Activated T-helper 1 cell treated with anti-CD3 and anti-CD28 coated beads, Interleukin-12 subunit alpha, Interleukin-12 subunit beta, Interleukin-2, Interleukin-4 antibody, amounts not matched to agents 30 ng/mL and 10 ng/mL and 1 ng/mL, durations not matched to agents 14 hours and 24 hours and 36 hours (primary cell): ENCODE measurements around the gene THAP3. TPM values are rescaled to one million over a fixed set of nuclear protein-coding genes. Genes with fewer than 3 reads are reported as not detected.
A peak's percentile ranks its signal among the peaks of the same experiment; 100 is the strongest.

Experiments used
- DNase-seq: peaks from one replicate; pipeline ENCODE4 v3.0.0; 2021; ENCODE audit warnings: low spot score
- H3K27ac Mint-ChIP-seq: one replicate; pipeline ENCODE4 v1.8.0; 2021; ENCODE audit warnings: mild to moderate bottlenecking, mixed read lengths
- H3K27me3 Mint-ChIP-seq: one replicate; pipeline ENCODE4 v1.8.0; 2022; ENCODE audit warnings: mild to moderate bottlenecking, moderate library complexity, mixed read lengths; ENCODE audit not compliant: insufficient read depth
- H3K36me3 Mint-ChIP-seq: one replicate; pipeline ENCODE4 v1.8.0; 2021; ENCODE audit warnings: low read depth, mixed read lengths
- H3K4me1 Mint-ChIP-seq: one replicate; pipeline ENCODE4 v1.8.0; 2021; ENCODE audit warnings: low read depth, mixed read lengths
- H3K4me3 Mint-ChIP-seq: one replicate; pipeline ENCODE4 v1.8.0; 2021; ENCODE audit warnings: mild to moderate bottlenecking, moderate library complexity, mixed read lengths
- H3K9me3 Mint-ChIP-seq: one replicate; pipeline ENCODE4 v1.8.0; 2021; ENCODE audit warnings: mixed read lengths
- intact Hi-C: fragments of 100-400 bp; cut with micrococcal nuclease; formaldehyde crosslinking; loops from one replicate; pipeline ENCODE4 v1.15.1; 2024
- total RNA-seq: library from RNA; stranded (reverse); gene quantifications from 2 replicates; pipeline ENCODE4 v1.2.3, GENCODE V29; 2022

Gene THAP3
- total RNA-seq = 22.2 and 23.5 TPM in 2 replicates

DNA sequence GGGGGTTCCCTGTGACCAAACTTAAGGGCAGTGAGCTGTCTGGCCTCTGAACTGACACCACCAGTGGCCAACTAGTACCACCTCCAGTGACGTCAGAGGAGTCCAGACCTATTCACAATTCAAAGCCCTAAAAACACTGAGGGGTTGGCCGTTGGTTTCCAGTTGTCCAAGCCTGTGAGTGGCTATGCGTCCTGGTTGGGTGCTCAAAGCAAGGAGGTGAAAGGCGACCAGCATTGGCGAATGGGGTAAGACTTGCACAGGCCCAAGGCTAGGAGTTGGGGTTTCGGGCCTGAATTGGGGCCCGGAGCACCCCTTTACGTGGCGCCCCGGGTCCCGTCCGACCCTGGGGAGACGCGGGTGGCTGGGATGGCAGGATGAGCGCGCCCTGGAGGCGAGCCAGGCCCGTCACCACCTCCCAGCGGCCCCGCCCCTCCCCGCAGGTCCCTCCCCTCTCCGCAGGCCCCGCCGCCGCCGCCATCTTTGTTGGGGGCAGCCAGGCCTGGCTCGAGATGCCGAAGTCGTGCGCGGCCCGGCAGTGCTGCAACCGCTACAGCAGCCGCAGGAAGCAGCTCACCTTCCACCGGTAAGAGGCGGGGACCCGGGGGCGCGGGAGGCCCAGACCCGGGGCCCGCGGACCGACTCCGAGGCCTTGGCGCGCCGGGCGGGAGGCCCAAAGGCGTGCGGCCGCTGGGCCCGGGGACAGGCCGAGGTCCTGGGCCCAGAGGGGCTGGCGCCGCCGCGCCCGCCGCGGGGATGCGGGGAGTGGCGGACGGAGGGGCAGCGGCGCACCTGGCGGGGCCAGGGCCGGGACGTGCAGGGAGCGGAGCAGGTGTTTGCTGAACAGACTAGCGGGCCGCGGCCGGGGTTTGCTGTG is at the start of gene THAP3:
TSS of gene THAP3 (plus strand) at position 159 of the 874 bp plus-strand sequence. CDS start at position 510, 351 bp downstream.
- H3K27me3 Mint-ChIP-seq = no peaks in the 10 kb centered on the region
- H3K4me3 Mint-ChIP-seq = peak within 1 kb of the TSS; percentile 96
- H3K27ac Mint-ChIP-seq = peak within 1 kb of the TSS; percentile 86
- DNase-seq = peak; percentile 79
- no peaks in the 10 kb centered on the region for H3K9me3 Mint-ChIP-seq
- peaks cover 32% of the 10 kb centered on the region for H3K36me3 Mint-ChIP-seq
- intact Hi-C loops = loop anchor here (1.0 to 5.0 kb wide), 6 partner anchors 12 to 133 kb away; partner anchors contain the start of genes DNAJC11, NOL9, PHF13 and PLEKHG5
- H3K4me1 Mint-ChIP-seq = peaks cover 24% of the 10 kb centered on the region

DNA sequence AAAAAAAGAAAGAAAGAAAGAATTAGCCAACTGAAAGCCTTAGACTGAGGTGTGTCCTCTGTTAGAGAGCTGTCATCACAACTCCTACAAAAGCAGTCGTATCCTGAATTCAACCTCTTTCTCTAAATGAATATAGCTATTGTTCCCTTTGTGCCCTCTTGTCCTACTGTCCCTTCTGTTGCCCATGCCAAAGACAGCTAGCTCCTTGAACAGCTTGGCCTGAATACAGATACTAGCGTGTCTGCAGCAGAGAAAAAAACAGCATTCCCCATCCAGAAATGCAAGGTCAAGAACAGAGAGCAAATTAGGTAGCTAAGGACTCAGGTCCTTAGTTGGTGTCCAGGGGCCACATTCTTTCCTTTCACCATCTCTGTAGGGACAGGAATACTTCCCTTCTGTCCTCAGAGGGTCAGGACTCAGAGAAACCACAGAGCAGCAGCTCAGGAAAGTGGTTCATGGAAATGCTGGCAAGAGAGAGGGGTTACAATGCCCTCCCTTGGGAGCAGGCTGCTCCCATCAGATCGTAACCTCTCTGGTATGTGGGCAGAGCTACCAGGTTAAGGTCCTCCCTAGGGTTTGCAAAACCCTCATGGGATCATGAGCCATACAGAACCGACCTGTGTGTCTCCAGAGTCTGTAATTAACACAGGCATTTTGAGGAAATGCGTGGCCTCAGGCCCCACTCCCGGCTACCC is 46.7 kb upstream of the THAP3 start:
- no peak for DNase-seq
- Mint-ChIP-seq H3K27me3 (no peaks in the 10 kb centered on the region), H3K4me3 (no peak overlapping the region), H3K9me3 (no peaks in the 10 kb centered on the region), H3K36me3 (peaks cover 8% of the 10 kb centered on the region), H3K4me1 (peaks cover 33% of the 10 kb centered on the region), H3K27ac (peak overlapping the region; percentile 35)
- intact Hi-C loops = no loop called here

- H3K4me3 Mint-ChIP-seq = peak overlapping the region; percentile 95
- intact Hi-C loops = loop anchor here (1.0 kb wide), 4 partner anchors 23 to 47 kb away; partner anchors contain the start of genes NOL9 and PHF13
- peak overlapping the region; percentile 98 for H3K27ac Mint-ChIP-seq
- peaks cover 32% of the 10 kb centered on the region for H3K4me1 Mint-ChIP-seq
- no peaks in the 10 kb centered on the region for H3K9me3 Mint-ChIP-seq
- no peak for DNase-seq
- H3K27me3 Mint-ChIP-seq = no peaks in the 10 kb centered on the region
- H3K36me3 Mint-ChIP-seq = peaks cover 8% of the 10 kb centered on the region
Observed at GRCh38 chr1:6578624-6579373, 45.9 kb upstream of the THAP3 start.

DNA sequence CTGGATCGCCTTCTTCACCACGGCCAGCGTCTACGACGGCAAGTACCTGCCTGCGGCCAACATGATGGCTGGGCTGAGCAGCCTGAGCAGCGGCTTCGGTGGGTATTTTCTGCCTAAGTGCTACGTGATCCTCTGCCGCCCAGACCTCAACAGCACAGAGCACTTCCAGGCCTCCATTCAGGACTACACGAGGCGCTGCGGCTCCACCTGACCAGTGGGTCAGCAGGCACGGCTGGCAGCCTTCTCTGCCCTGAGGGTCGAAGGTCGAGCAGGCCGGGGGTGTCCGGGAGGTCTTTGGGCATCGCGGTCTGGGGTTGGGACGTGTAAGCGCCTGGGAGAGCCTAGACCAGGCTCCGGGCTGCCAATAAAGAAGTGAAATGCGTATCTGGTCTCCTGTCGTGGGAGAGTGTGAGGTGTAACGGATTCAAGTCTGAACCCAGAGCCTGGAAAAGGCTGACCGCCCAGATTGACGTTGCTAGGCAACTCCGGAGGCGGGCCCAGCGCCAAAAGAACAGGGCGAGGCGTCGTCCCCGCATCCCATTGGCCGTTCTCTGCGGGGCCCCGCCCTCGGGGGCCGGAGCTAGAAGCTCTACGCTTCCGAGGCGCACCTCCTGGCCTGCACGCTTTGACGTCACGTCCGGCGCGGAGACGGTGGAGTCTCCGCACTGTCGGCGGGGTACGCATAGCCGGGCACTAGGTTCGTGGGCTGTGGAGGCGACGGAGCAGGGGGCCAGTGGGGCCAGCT is 45.1 kb upstream of the THAP3 start, which contains the start of gene ZBTB48:
TSS of gene ZBTB48 (plus strand) at position 621 of the 745 bp plus-strand sequence. CDS start 616 bp downstream, outside the sequence.
- Mint-ChIP-seq H3K36me3 (peaks cover 8% of the 10 kb centered on the region), H3K27me3 (no peaks in the 10 kb centered on the region), H3K27ac (peak within 1 kb of the TSS; percentile 98), H3K9me3 (no peaks in the 10 kb centered on the region), H3K4me1 (peaks cover 36% of the 10 kb centered on the region), H3K4me3 (peak within 1 kb of the TSS; percentile 95)
- DNase-seq = peak; percentile 97
- intact Hi-C loops = loop anchor here (1.0 kb wide), 4 partner anchors 22 to 46 kb away; partner anchors contain the start of genes NOL9 and PHF13

DNA sequence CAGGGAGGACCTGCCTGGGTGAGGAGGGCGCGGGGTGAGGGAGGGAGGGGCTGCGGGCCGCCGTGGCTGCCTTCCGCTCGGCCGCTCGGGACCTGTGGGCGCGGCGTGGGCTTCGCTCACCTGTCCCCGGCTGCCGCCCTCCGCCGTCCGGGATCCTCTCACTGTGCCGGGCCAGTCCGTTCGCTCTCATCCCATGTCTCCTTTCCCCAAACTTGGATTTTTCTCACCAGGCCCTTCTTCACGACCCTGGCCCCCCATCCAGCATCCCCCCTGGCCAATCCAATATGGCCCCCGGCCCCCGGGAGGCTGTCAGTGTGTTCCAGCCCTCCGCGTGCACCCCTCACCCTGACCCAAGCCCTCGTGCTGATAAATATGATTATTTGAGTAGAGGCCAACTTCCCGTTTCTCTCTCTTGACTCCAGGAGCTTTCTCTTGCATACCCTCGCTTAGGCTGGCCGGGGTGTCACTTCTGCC is 44.5 kb upstream of the THAP3 start:
- Mint-ChIP-seq H3K36me3 (peaks cover 8% of the 10 kb centered on the region), H3K4me3 (peak overlapping the region; percentile 95), H3K27ac (peak overlapping the region; percentile 98), H3K27me3 (no peaks in the 10 kb centered on the region), H3K4me1 (peaks cover 42% of the 10 kb centered on the region), H3K9me3 (no peaks in the 10 kb centered on the region)
- DNase-seq = no peak
- intact Hi-C loops = no loop called here

GRCh38 chr1:6580593-6581409 is 43.9 kb upstream of the THAP3 start:
- peaks cover 8% of the 10 kb centered on the region for H3K36me3 Mint-ChIP-seq

GRCh38 chr1:6581561-6582305 is 42.9 kb upstream of the THAP3 start:
- no peaks in the 10 kb centered on the region for H3K9me3 Mint-ChIP-seq
- no peaks in the 10 kb centered on the region for H3K27me3 Mint-ChIP-seq
- no peak for DNase-seq
- H3K4me1 Mint-ChIP-seq = peaks cover 42% of the 10 kb centered on the region
- H3K4me3 Mint-ChIP-seq = peak overlapping the region; percentile 95
- intact Hi-C loops = no loop called here
- H3K27ac Mint-ChIP-seq = no peak overlapping the region
- peaks cover 8% of the 10 kb centered on the region for H3K36me3 Mint-ChIP-seq

More at GRCh38 chr1:6580593-6581409, 43.9 kb upstream of the THAP3 start:
- DNase-seq = no peak
- peaks cover 42% of the 10 kb centered on the region for H3K4me1 Mint-ChIP-seq
- H3K4me3 Mint-ChIP-seq = peak overlapping the region; percentile 95
- H3K9me3 Mint-ChIP-seq = no peaks in the 10 kb centered on the region
- no peaks in the 10 kb centered on the region for H3K27me3 Mint-ChIP-seq
- intact Hi-C loops = no loop called here
- peak overlapping the region; percentile 91 for H3K27ac Mint-ChIP-seq

DNA sequence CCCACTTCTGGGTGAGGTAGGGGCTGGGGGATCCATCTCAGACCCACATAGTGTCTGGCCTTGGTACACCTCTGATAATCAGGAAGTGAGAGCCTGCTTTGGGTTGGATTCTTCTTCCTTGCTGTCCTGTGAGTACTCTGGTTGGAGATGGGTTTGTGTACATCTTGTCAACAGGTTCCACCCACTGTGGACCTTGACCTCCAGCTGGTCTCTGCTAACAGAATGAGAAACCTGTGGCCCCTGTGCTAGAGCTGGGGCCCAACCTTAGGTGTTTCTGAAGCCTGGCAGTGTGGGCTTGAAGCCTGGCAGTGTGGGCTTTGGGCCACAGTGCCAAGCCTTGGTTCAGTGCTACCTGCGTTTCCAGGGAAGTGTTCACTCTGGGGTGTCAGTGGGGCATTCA is 42.3 kb upstream of the THAP3 start:
- H3K4me3 Mint-ChIP-seq = peak overlapping the region; percentile 95

DNA sequence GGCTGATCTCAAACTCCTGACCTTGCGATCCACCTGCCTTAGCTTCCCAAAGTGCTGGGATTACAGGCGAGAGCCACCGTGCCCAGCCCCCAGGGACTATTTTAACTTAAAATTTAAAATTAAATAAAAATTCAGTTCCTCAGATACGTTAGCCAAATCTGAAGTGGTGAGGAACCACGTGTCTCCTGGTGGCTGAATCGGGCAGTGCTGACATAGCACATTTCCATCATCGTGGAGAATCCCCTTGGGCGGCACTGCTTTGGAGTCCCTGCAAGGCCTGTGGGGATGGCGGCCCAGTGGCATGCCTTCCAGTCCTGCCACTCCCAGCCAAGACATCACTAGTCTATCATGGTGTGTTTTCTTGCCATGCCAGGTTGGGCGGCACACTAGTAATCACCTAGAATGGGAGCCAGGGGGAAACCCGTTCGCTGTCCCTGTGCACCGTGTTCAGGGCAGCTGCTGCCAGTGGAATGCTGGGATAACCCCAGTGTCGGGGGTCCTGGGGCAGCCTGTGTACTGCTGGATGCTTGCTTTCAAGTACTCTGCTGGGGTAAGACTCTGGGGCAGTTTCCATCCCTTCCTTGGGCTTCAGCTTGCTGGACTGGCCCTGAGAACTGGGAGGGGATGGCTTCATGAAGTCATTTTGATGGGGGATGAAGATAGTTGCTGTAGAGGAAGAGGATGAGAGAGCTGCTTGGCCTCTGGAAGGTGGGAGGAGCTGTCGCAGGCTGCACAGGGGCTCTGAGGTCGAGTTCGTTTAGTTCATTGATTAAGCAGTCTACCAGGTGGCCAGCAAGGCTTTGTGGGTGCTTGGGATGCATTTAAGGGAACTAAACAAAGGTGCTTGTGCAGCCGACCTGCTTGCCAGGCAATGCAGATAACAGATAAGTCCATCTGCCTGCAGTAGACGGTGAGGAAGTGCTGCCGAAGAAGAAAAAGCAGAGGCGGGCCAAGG is 40.3 kb upstream of the THAP3 start:
- intact Hi-C loops = no loop called here
- H3K27me3 Mint-ChIP-seq = no peaks in the 10 kb centered on the region
- H3K4me1 Mint-ChIP-seq = peaks cover 36% of the 10 kb centered on the region
- no peaks in the 10 kb centered on the region for H3K9me3 Mint-ChIP-seq
- no peak overlapping the region for H3K4me3 Mint-ChIP-seq
- H3K27ac Mint-ChIP-seq = peak overlapping the region; percentile 43
- H3K36me3 Mint-ChIP-seq = peaks cover 8% of the 10 kb centered on the region
- DNase-seq = no peak

More for the DNA sequence above, 42.3 kb upstream of the THAP3 start:
- intact Hi-C loops = no loop called here
- H3K4me1 Mint-ChIP-seq = peaks cover 42% of the 10 kb centered on the region
- H3K36me3 Mint-ChIP-seq = peaks cover 8% of the 10 kb centered on the region
- no peaks in the 10 kb centered on the region for H3K9me3 Mint-ChIP-seq
- H3K27ac Mint-ChIP-seq = peak overlapping the region; percentile 63
- DNase-seq = no peak
- no peaks in the 10 kb centered on the region for H3K27me3 Mint-ChIP-seq

- Mint-ChIP-seq H3K4me3 (no peak overlapping the region), H3K36me3 (peaks cover 8% of the 10 kb centered on the region), H3K27ac (peak overlapping the region; percentile 16), H3K9me3 (no peaks in the 10 kb centered on the region), H3K27me3 (no peaks in the 10 kb centered on the region), H3K4me1 (peaks cover 32% of the 10 kb centered on the region)
- no peak for DNase-seq
- intact Hi-C loops = no loop called here
Observed at GRCh38 chr1:6585081-6585722, 39.5 kb upstream of the THAP3 start.
